Activated B cell treated with CpG ODN at 0.5 μM for 24 hours (primary cell): Measurements from ENCODE around the gene DDIT4. TPM values are rescaled to one million over a fixed set of nuclear protein-coding genes. Genes with fewer than 3 reads are reported as not detected.

Experiments
- ATAC-seq: fragments of 200-7000 bp; cut with Tn5 transposase; one replicate; pipeline ENCODE4 v1.10.0; 2021; ENCODE audit warnings: low read depth, mild to moderate bottlenecking, moderate library complexity
- CTCF ChIA-PET: fragments of 350-600 bp; sonication (Branson Sonifier 250); formaldehyde crosslinking; loops from one replicate; lab custom pipeline; 2021; ENCODE audit warnings: antibody characterized with exemption; lab: Charles Lee
- POLR2A ChIA-PET: fragments of 350-600 bp; sonication (Branson Sonifier 250); formaldehyde crosslinking; loops from one replicate; lab custom pipeline; 2021; ENCODE audit warnings: antibody characterized with exemption; lab: Charles Lee
- DNase-seq: peaks from one replicate; pipeline ENCODE4 v3.0.0; 2022
- H3K27ac Mint-ChIP-seq: one replicate; pipeline ENCODE4 v1.8.0; 2020; ENCODE audit warnings: mixed read lengths
- H3K27me3 Mint-ChIP-seq: one replicate; pipeline ENCODE4 v1.8.0; 2021; ENCODE audit warnings: mixed read lengths
- H3K36me3 Mint-ChIP-seq: one replicate; pipeline ENCODE4 v1.8.0; 2021; ENCODE audit warnings: low read depth, mixed read lengths
- H3K4me1 Mint-ChIP-seq: one replicate; pipeline ENCODE4 v1.8.0; 2021; ENCODE audit warnings: mixed read lengths
- H3K4me3 Mint-ChIP-seq: one replicate; pipeline ENCODE4 v1.8.0; 2020; ENCODE audit warnings: mild to moderate bottlenecking, mixed read lengths
- H3K9me3 Mint-ChIP-seq: one replicate; pipeline ENCODE4 v1.8.0; 2020; ENCODE audit warnings: mixed read lengths
- intact Hi-C: fragments of 100-400 bp; cut with micrococcal nuclease; formaldehyde crosslinking; loops from one replicate; pipeline ENCODE4 v1.15.1; 2024
- total RNA-seq: library from RNA; stranded (reverse); gene quantifications from 2 replicates; pipeline ENCODE4 v1.2.3, GENCODE V29; 2022
- TF ChIP-seq, protein P1 (sequence below): fragments of 200-600 bp; IDR thresholded peaks from one replicate; pipeline ENCODE4 v1.8.0; 2022; ENCODE audit warnings: antibody characterized with exemption, mild to moderate bottlenecking

Gene DDIT4
- total RNA-seq, 1 donor from 2014 or later: 175 TPM

DNA sequence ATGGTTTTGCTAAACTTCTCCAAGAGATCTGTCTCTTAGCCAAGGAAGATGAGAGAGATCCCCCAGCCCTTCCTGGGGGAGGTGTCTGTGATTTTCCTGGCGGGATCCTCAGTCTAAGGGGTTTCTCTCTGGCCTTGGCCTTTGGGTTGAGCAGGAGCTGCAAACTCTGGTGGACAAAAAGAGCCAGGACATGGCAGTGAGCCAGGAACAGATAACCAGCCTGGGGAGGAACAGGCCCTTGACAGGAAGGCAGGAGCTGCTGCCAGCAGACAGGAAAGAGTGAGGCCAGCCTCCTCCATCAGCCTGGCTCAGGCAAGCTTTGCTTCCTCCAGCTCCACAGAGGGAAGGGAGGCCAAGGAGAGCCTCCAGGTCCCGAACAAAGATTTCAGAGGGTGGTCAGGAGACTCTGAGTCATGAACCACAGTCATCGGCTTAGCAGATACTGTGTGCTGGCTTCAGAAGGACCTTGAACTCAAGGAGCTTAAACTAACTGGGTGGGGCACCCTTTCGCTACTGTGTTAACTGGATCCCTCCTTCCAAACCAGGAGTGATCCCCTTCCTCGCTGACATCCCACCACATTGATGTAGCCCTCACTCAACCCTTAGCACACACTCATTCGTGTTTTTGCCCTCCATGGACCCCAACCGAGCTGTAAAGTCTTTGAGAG lies 34.7 kb downstream of the DDIT4 start:
- ChIA-PET CTCF (interaction anchor here (0.8 to 1.3 kb wide), 2 partner anchors 10 to 34 kb away, joined by 3 read pairs; no protein-coding TSS in a partner anchor), POLR2A (interaction anchor here (0.6 to 35.9 kb wide), 11 partner anchors 10 to 221 kb away, joined by 3 to 1996 read pairs (median 6); partner anchors contain the start of genes ANAPC16, ASCC1 and DDIT4)
- ATAC-seq (peak; percentile 27), DNase-seq (no peak)
- Mint-ChIP-seq H3K27ac (peak overlapping the region; percentile 50), H3K9me3 (no peaks in the 10 kb centered on the region), H3K4me3 (no peak overlapping the region), H3K36me3 (no peaks in the 10 kb centered on the region), H3K27me3 (no peaks in the 10 kb centered on the region), H3K4me1 (peaks cover 60% of the 10 kb centered on the region)
- intact Hi-C loops: loop anchor here (1.0 kb wide), 1 partner anchor 12 kb away; no protein-coding TSS in a partner anchor
- TF ChIP-seq, protein P1, sequence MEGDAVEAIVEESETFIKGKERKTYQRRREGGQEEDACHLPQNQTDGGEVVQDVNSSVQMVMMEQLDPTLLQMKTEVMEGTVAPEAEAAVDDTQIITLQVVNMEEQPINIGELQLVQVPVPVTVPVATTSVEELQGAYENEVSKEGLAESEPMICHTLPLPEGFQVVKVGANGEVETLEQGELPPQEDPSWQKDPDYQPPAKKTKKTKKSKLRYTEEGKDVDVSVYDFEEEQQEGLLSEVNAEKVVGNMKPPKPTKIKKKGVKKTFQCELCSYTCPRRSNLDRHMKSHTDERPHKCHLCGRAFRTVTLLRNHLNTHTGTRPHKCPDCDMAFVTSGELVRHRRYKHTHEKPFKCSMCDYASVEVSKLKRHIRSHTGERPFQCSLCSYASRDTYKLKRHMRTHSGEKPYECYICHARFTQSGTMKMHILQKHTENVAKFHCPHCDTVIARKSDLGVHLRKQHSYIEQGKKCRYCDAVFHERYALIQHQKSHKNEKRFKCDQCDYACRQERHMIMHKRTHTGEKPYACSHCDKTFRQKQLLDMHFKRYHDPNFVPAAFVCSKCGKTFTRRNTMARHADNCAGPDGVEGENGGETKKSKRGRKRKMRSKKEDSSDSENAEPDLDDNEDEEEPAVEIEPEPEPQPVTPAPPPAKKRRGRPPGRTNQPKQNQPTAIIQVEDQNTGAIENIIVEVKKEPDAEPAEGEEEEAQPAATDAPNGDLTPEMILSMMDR: no peak

DNA sequence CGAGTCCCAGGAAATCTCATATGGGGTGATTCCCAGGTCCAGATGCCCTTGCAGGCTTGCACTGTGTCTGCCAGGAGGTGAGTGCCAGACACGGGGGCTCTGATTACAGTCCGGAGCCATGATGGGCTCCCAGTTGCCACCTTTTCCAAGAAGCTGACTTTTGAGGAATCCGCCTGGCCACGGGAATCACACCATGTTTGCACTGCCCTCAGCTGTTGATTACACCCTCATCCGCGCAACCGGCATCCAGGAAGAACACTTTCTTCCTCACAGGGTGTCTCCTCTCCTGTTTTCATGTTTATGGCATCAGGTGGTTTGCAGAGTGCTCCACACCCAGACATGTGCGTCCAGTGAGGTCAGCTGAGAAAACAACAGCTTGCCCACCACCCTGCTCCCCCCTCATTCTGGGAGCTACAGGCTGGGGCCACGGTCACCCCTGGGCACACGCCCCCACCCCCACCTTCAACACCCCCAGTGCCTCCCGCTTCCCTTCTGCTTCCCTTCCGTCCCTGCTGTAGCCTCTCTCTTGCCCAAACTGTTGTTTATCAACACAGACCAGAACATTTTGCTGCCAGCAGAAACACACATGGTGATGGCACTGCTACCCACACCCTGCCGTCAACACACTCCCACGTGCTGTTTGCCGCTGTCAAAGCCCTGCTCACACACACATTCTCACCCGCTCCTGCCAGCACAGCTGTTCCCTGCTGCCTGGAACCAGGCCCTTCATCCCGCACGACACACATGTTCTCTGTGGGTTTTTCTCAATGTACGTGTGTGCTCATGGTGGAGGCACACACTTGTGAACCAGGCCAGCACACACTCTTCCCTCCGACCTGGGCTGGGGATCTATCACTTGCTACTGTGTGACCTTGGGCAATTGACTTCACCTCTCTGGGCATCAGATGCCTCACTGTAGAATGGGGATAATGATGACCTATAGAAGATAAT lies 35.8 kb downstream of the DDIT4 start:
- Mint-ChIP-seq H3K4me1 (peaks cover 54% of the 10 kb centered on the region), H3K36me3 (no peaks in the 10 kb centered on the region), H3K27me3 (no peaks in the 10 kb centered on the region), H3K4me3 (no peak overlapping the region), H3K9me3 (no peaks in the 10 kb centered on the region), H3K27ac (peak overlapping the region; percentile 47)
- intact Hi-C loops: no loop called here
- TF ChIP-seq, protein P1: no peak
- POLR2A ChIA-PET: interaction anchor here (0.9 to 35.9 kb wide), 9 partner anchors 10 to 94 kb away, joined by 4 to 1996 read pairs (median 7); partner anchors contain the start of genes ANAPC16, ASCC1 and DDIT4
- no peak for ATAC-seq
- CTCF ChIA-PET: interaction anchor here (1.3 kb wide), 1 partner anchor 35 kb away, joined by 3 read pairs; no protein-coding TSS in a partner anchor
- DNase-seq: no peak

DNA sequence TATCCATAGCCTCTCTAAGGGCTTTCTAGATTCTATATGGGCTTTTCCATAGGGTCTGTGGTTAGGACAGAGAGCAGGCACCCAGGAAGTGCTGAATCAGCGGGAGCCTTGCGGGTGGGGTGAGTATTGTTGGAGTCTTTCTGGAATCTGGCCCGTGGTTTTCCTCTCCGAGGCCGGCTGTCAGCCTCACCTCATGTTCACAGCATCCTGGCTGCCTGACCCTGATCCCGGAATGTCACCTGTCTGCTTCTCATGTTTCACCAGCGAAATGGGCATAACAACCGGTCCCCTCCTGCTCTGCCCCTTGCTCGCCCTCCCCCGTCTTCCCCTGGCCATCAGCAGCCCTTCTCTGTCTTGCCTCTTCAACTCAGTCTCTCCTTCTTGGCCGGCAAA lies 36.5 kb downstream of the DDIT4 start:
- ChIA-PET POLR2A (interaction anchor here (2.3 to 35.9 kb wide), 2 partner anchors 10 to 12 kb away, joined by 12 to 1996 read pairs; no protein-coding TSS in a partner anchor), CTCF (no interaction called here)
- Mint-ChIP-seq H3K4me3 (no peak overlapping the region), H3K27ac (peak overlapping the region; percentile 47), H3K9me3 (no peaks in the 10 kb centered on the region), H3K27me3 (no peaks in the 10 kb centered on the region), H3K4me1 (peaks cover 49% of the 10 kb centered on the region), H3K36me3 (no peaks in the 10 kb centered on the region)
- TF ChIP-seq, protein P1: no peak
- intact Hi-C loops: no loop called here
- DNase-seq (no peak), ATAC-seq (no peak)

DNA sequence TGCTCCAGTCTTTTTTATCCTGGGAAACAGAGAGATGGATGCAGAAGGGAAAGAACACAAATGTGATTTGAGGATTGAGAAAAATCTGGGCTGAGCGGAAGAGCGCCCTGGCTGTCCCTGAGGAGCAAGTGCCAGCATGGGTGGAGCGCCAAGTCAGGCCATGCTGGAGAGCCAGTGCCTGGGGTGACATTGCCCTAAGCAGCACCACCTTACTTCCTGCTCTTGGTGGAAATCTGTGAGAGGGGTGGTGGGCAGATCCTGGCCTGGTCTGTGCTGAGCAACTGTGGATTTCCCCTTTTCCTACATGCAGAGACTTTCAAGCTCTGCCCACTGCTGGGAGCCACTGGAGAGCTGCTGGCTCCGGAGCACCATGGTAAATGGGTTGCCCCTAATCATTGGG lies 36.9 kb downstream of the DDIT4 start:
- TF ChIP-seq, protein P1: no peak
- no peaks in the 10 kb centered on the region for H3K27me3 Mint-ChIP-seq
- no peaks in the 10 kb centered on the region for H3K36me3 Mint-ChIP-seq
- DNase-seq (no peak), ATAC-seq (no peak)
- no peak overlapping the region for H3K4me3 Mint-ChIP-seq
- ChIA-PET CTCF (no interaction called here), POLR2A (interaction anchor here (2.3 to 35.9 kb wide), 2 partner anchors 9 to 12 kb away, joined by 12 to 1996 read pairs; no protein-coding TSS in a partner anchor)
- H3K27ac Mint-ChIP-seq: no peak overlapping the region
- no peaks in the 10 kb centered on the region for H3K9me3 Mint-ChIP-seq
- H3K4me1 Mint-ChIP-seq: peaks cover 48% of the 10 kb centered on the region
- intact Hi-C loops: no loop called here
